Sigmoid colon (tissue), 3 donors: ENCODE data around the gene IGSF21.

ENCODE experiments used
- CTCF ChIP-seq, 4 experiments: fragments of 450-650 bp in 3 of 4; fragments of 200-600 bp in 1 of 4; IDR thresholded peaks; one replicate each; pipeline ENCODE4 v1.5.1; 2016 to 2019; ENCODE audit warnings: antibody characterized with exemption in 4 of 4, mild to moderate bottlenecking in 3 of 4, moderate library complexity in 2 of 4
- POLR2A ChIP-seq, 2 donors: fragments of 450-650 bp; IDR thresholded peaks; one replicate each; pipeline ENCODE4 v1.6.1; 2016; ENCODE audit warnings: antibody characterized with exemption in 2 of 2, mild to moderate bottlenecking in 2 of 2, moderate library complexity in 2 of 2

- TF ChIP-seq POLR2A (IDR thresholded peaks at IDR 0.05), result no peak
- no peak for TF ChIP-seq CTCF (IDR thresholded peaks at IDR 0.05)
Observed at GRCh38 chr1:18109058-18109755, 1.6 kb downstream of the IGSF21 start.
